IPS-20b (cell line): Measurements from ENCODE around the gene GFOD1.

ENCODE experiments used
- H3K27ac ChIP-seq: one replicate; pipeline ENCODE4 v1.5.1; 2013; ENCODE audit warnings: low read length
- H3K27me3 ChIP-seq: 2 replicates; pipeline ENCODE4 v1.6.1; 2013; ENCODE audit warnings: mild to moderate bottlenecking, low read length, inconsistent platforms; ENCODE audit not compliant: insufficient read depth
- H3K36me3 ChIP-seq: 2 replicates; pipeline ENCODE4 v1.6.1; 2013; ENCODE audit warnings: low read depth, mild to moderate bottlenecking, inconsistent platforms, low read length, moderate library complexity; ENCODE audit not compliant: insufficient read depth
- H3K4me1 ChIP-seq: 2 replicates; pipeline ENCODE4 v1.6.1; 2013; ENCODE audit warnings: mild to moderate bottlenecking, control low read depth, inconsistent platforms, low read length, moderate library complexity; ENCODE audit not compliant: insufficient read depth
- H3K4me3 ChIP-seq: 2 replicates; pipeline ENCODE4 v1.5.1; 2013; ENCODE audit warnings: mild to moderate bottlenecking, low read length, inconsistent platforms
- H3K9ac ChIP-seq: 2 replicates; pipeline ENCODE4 v1.6.1; 2013; ENCODE audit warnings: low read depth, mild to moderate bottlenecking, inconsistent platforms, low read length, moderate library complexity
- H3K9me3 ChIP-seq: 2 replicates; pipeline ENCODE4 v1.6.1; 2013; ENCODE audit warnings: mild to moderate bottlenecking, low read depth, low read length, inconsistent platforms; ENCODE audit not compliant: insufficient read depth

The GFOD1 gene

GRCh38 chr6:13384966-13385365 is 102.4 kb downstream of the GFOD1 start:
- Histone ChIP-seq H3K4me3 (no peak overlapping the region), H3K36me3 (no peaks in the 10 kb centered on the region), H3K9me3 (no peaks in the 10 kb centered on the region), H3K27ac (no peak overlapping the region), H3K4me1 (peaks cover 4% of the 10 kb centered on the region; the same call in 1 of the 2 replicates), H3K9ac (no peak overlapping the region), H3K27me3 (no peaks in the 10 kb centered on the region)

DNA sequence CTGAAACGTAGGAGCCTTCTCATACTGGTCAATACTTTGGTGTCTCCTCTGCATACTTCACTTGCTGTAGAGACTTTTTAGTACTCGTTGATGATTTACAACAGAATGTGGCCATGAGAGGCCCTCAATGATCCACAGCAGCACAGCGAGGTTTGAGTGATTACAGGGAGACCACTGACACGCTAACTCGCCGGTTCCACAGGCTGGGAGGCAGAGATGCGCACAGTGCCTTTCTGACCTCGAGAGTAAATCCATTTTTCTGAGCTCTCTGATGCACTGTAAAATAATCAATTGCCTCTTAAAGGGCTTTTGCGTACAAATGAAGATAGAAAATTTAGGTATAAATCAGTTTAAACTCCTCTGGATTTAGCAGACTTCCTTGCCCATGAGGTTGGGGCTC is 102.9 kb downstream of the GFOD1 start:
- H3K9ac ChIP-seq = no peak overlapping the region
- peaks cover 4% of the 10 kb centered on the region; the same call in 1 of the 2 replicates for H3K4me1 ChIP-seq
- no peak overlapping the region for H3K27ac ChIP-seq

DNA sequence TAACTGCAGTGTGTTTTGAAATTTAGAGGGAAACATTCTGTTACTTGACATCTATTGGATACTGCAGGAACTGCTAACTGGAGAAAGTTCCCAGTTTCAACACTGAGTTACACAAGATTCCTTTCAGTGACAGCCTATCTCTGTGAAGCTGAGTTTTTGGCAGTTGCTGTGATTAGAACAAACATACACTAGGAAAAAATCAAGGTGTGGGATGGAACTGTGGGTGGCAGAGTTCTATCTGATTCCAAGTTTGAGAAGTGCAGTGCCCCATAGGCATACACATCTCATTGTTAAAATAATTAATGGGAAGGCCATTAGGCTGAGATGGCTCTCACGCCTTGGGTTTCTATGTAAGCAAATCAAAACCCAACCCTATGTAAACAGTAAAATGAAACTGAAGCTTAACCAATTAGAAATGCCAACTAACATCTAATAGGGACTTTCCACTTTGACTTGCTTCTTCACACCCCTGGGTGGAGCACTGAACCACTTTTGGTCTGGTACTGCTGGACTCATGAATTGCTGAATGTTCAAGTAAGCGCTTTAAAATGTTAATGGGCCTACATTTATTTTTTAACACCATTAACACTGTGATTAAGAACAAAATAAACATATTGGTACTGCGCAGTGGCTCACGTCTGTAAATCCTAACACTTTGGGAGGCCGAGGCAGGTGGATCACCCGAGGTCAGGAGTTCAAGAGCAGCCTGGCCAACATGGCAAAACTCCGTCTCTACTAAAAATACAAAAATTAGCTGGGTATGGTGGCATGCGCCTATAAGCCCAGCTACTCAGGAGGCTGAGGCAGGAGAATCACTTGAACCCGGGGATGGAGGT is 103.9 kb downstream of the GFOD1 start:
- H3K9ac ChIP-seq = no peak overlapping the region
- H3K9me3 ChIP-seq = no peaks in the 10 kb centered on the region
- H3K36me3 ChIP-seq = no peaks in the 10 kb centered on the region
- no peak overlapping the region for H3K4me3 ChIP-seq
- no peaks in the 10 kb centered on the region for H3K27me3 ChIP-seq
- peaks cover 4% of the 10 kb centered on the region; the same call in 1 of the 2 replicates for H3K4me1 ChIP-seq
- no peak overlapping the region for H3K27ac ChIP-seq

More for the DNA sequence above, 102.9 kb downstream of the GFOD1 start:
- H3K9me3 ChIP-seq = no peaks in the 10 kb centered on the region
- H3K27me3 ChIP-seq = no peaks in the 10 kb centered on the region
- no peak overlapping the region for H3K4me3 ChIP-seq
- no peaks in the 10 kb centered on the region for H3K36me3 ChIP-seq

GRCh38 chr6:13380761-13381160 is 106.6 kb downstream of the GFOD1 start:
- H3K27ac ChIP-seq = no peak overlapping the region
- no peaks in the 10 kb centered on the region for H3K36me3 ChIP-seq
- H3K4me3 ChIP-seq = no peak overlapping the region

DNA sequence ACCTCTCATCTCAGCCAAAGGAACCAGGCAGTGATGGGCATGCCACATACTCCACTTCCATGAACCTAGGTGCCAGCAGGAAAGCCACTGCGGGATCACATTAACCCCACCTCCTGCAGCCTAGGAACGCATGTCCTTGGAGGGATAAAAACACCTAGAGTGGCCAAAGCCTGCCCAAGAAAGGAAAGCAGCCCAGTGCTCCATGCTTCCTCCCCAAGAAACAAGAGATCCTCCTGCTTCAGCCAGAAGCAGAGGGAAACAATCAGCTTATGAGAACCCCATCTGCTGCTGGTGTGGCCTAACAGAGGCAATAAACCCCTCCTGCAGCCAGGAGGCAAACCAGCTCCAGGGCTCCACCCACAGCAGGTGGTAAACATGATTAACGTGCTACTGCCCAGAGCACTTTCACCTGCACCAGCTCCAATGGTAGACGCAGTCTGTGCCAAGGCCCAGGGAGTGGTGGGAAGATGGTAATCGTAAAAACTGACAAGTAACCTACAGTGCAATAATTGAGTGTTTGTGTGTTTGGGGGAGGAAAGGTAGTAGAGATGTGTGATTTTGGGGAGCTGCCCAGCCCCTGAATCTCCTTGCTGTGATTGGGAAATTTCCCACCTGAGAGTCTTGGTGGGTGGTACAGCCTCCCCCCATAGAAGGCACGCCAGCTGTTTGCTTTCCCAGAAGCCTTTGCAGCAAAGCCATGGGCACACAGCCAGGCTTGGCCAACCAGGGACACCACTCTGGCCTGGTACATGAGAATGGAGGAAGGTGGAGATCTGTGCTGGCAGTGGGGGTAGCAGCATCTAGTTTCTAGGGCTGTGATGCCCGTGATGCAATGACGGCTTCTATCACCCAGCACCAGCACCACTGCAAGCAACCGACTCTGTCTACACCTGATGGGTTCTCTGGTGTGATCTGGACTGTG is 108.5 kb downstream of the GFOD1 start:
- no peaks in the 10 kb centered on the region for H3K36me3 ChIP-seq
- H3K9ac ChIP-seq = no peak overlapping the region
- H3K4me1 ChIP-seq = peaks cover 4% of the 10 kb centered on the region; the same call in 1 of the 2 replicates
- H3K4me3 ChIP-seq = no peak overlapping the region
- no peak overlapping the region for H3K27ac ChIP-seq
- H3K9me3 ChIP-seq = no peaks in the 10 kb centered on the region
- no peaks in the 10 kb centered on the region for H3K27me3 ChIP-seq

More at GRCh38 chr6:13380761-13381160, 106.6 kb downstream of the GFOD1 start:
- H3K9ac ChIP-seq = no peak overlapping the region
- H3K9me3 ChIP-seq = no peaks in the 10 kb centered on the region
- no peaks in the 10 kb centered on the region for H3K27me3 ChIP-seq
- H3K4me1 ChIP-seq = peaks cover 4% of the 10 kb centered on the region; the same call in 1 of the 2 replicates

GRCh38 chr6:13377054-13377758 is 110.2 kb downstream of the GFOD1 start:
- Histone ChIP-seq H3K9ac (no peak overlapping the region), H3K27me3 (no peaks in the 10 kb centered on the region), H3K27ac (no peak overlapping the region), H3K9me3 (no peaks in the 10 kb centered on the region), H3K36me3 (no peaks in the 10 kb centered on the region), H3K4me1 (peaks cover 4% of the 10 kb centered on the region; the same call in 1 of the 2 replicates), H3K4me3 (no peak overlapping the region)

GRCh38 chr6:13375360-13375878 is 112.0 kb downstream of the GFOD1 start:
- no peaks in the 10 kb centered on the region; the same call in 1 of the 2 replicates for H3K4me1 ChIP-seq
- no peak overlapping the region for H3K27ac ChIP-seq
- H3K9me3 ChIP-seq = no peaks in the 10 kb centered on the region
- no peaks in the 10 kb centered on the region for H3K27me3 ChIP-seq
- no peaks in the 10 kb centered on the region for H3K36me3 ChIP-seq
- no peak overlapping the region for H3K9ac ChIP-seq
- no peak overlapping the region for H3K4me3 ChIP-seq

- Histone ChIP-seq H3K9ac (no peak overlapping the region), H3K9me3 (no peaks in the 10 kb centered on the region), H3K4me1 (no peaks in the 10 kb centered on the region; the same call in 1 of the 2 replicates), H3K4me3 (no peak overlapping the region), H3K27me3 (no peaks in the 10 kb centered on the region), H3K36me3 (no peaks in the 10 kb centered on the region), H3K27ac (no peak overlapping the region)
These were observed 113.5 kb downstream of the GFOD1 start for GRCh38 chr6:13373919-13374318.

DNA sequence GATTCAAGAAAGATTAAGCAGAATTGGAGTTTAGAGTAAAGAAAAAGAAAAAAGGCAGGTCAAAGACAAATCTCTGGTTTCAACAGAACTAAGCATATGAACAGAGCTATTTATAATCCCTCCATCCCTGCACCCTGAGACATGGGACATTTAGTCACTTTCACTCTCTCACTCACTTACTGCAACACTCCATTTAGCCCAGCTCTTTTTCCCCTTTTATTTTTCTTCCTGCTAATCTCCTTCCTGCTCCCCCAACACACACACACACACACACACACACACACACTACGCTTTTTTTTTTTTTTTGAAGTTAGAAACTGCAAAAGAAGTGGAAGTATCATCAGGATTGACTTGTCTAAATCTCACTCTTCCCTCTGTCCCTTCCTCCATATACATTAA is 113.9 kb downstream of the GFOD1 start:
- Histone ChIP-seq H3K36me3 (no peaks in the 10 kb centered on the region), H3K9ac (no peak overlapping the region), H3K4me3 (no peak overlapping the region), H3K9me3 (no peaks in the 10 kb centered on the region), H3K27me3 (no peaks in the 10 kb centered on the region), H3K4me1 (no peaks in the 10 kb centered on the region; the same call in 1 of the 2 replicates), H3K27ac (no peak overlapping the region)

- Histone ChIP-seq H3K9me3 (no peaks in the 10 kb centered on the region), H3K9ac (no peak overlapping the region), H3K27me3 (no peaks in the 10 kb centered on the region), H3K4me3 (no peak overlapping the region), H3K36me3 (no peaks in the 10 kb centered on the region), H3K27ac (no peak overlapping the region), H3K4me1 (peaks cover 4% of the 10 kb centered on the region)
These were observed 114.5 kb downstream of the GFOD1 start for GRCh38 chr6:13372688-13373487.
